HL-60 (cell line): Measurements from ENCODE around the gene GALT.

Experiments used
- POLR2AphosphoS5 ChIP-seq: IDR thresholded peaks from 2 replicates; pipeline ENCODE4 v1.6.1; 2012; ENCODE audit warnings: low read depth
- SPI1 ChIP-seq: IDR thresholded peaks from 2 replicates; pipeline ENCODE4 v1.6.1; 2012; ENCODE audit warnings: low read depth, mild to moderate bottlenecking, borderline replicate concordance
- TF ChIP-seq, protein P1 (sequence below): IDR thresholded peaks from one replicate; pipeline ENCODE4 v1.5.1; 2011; ENCODE audit warnings: low read length, control low read depth, inconsistent platforms; ENCODE audit not compliant: insufficient read depth
- TF ChIP-seq, protein P2 (sequence below): IDR thresholded peaks from 2 replicates; pipeline ENCODE4 v1.6.1; 2012; ENCODE audit warnings: low read depth; ENCODE audit not compliant: insufficient replicate concordance

DNA sequence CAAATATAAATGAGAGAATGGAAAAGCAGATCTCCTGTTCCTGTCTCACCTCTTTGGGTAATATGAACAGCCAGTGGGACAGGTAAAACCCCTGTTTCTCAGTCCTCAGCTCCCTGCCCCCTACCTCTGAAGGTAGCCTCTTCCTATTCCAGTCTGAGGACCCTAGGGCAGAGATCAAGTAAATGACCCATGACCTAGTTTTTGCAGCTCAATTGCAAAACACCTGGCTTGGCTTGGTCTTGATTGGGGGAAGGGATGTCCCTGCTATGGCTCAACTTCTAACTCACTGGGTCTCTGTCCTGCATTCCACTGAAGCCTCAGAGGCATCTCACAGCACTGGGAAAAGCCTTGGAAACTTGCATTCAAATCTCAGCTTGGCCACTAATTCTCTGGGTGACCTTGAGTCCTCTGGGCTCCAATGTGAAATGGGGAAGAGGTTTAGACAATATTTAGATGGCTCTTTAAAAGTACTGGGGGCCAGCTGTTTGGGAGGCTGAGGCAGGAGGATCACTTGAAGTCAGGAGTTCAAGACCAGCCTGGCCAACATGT is 1.6 kb upstream of the GALT start:
- TF ChIP-seq, protein P1, sequence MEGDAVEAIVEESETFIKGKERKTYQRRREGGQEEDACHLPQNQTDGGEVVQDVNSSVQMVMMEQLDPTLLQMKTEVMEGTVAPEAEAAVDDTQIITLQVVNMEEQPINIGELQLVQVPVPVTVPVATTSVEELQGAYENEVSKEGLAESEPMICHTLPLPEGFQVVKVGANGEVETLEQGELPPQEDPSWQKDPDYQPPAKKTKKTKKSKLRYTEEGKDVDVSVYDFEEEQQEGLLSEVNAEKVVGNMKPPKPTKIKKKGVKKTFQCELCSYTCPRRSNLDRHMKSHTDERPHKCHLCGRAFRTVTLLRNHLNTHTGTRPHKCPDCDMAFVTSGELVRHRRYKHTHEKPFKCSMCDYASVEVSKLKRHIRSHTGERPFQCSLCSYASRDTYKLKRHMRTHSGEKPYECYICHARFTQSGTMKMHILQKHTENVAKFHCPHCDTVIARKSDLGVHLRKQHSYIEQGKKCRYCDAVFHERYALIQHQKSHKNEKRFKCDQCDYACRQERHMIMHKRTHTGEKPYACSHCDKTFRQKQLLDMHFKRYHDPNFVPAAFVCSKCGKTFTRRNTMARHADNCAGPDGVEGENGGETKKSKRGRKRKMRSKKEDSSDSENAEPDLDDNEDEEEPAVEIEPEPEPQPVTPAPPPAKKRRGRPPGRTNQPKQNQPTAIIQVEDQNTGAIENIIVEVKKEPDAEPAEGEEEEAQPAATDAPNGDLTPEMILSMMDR = no peak
- no peak for TF ChIP-seq POLR2AphosphoS5
- TF ChIP-seq, protein P2, sequence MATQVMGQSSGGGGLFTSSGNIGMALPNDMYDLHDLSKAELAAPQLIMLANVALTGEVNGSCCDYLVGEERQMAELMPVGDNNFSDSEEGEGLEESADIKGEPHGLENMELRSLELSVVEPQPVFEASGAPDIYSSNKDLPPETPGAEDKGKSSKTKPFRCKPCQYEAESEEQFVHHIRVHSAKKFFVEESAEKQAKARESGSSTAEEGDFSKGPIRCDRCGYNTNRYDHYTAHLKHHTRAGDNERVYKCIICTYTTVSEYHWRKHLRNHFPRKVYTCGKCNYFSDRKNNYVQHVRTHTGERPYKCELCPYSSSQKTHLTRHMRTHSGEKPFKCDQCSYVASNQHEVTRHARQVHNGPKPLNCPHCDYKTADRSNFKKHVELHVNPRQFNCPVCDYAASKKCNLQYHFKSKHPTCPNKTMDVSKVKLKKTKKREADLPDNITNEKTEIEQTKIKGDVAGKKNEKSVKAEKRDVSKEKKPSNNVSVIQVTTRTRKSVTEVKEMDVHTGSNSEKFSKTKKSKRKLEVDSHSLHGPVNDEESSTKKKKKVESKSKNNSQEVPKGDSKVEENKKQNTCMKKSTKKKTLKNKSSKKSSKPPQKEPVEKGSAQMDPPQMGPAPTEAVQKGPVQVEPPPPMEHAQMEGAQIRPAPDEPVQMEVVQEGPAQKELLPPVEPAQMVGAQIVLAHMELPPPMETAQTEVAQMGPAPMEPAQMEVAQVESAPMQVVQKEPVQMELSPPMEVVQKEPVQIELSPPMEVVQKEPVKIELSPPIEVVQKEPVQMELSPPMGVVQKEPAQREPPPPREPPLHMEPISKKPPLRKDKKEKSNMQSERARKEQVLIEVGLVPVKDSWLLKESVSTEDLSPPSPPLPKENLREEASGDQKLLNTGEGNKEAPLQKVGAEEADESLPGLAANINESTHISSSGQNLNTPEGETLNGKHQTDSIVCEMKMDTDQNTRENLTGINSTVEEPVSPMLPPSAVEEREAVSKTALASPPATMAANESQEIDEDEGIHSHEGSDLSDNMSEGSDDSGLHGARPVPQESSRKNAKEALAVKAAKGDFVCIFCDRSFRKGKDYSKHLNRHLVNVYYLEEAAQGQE = no peak
- no peak for TF ChIP-seq SPI1
